Hepatocyte (in vitro differentiated cells): Measurements from ENCODE around the gene DVL1. TPM values are rescaled to one million over a fixed set of nuclear protein-coding genes. Genes with fewer than 3 reads are reported as not detected.

Source experiments
- DNase-seq: peaks from one replicate; pipeline ENCODE4 v3.0.0-alpha.2; 2016; ENCODE audit warnings: low spot score
- H2AFZ ChIP-seq: fragments of 200-600 bp; sonication (generic); 2 replicates; pipeline ENCODE4 v1.6.0; 2016; ENCODE audit warnings: antibody characterized with exemption, mild to moderate bottlenecking
- H3K27ac ChIP-seq: fragments of 200-600 bp; sonication (generic); 2 replicates; pipeline ENCODE4 v1.5.1; 2016; ENCODE audit warnings: mild to moderate bottlenecking
- H3K27me3 ChIP-seq: fragments of 200-600 bp; sonication (generic); 2 replicates; pipeline ENCODE4 v1.6.1; 2016
- H3K36me3 ChIP-seq: fragments of 200-600 bp; sonication (generic); replicated peaks from 2 replicates; pipeline ENCODE4 v1.5.1; 2016; ENCODE audit warnings: low read depth; ENCODE audit not compliant: insufficient read depth
- H3K4me1 ChIP-seq: fragments of 200-600 bp; sonication (generic); 2 replicates; pipeline ENCODE4 v1.5.1; 2016; ENCODE audit warnings: mild to moderate bottlenecking, moderate library complexity; ENCODE audit not compliant: insufficient read depth
- H3K4me2 ChIP-seq: fragments of 200-600 bp; sonication (generic); 2 replicates; pipeline ENCODE4 v1.6.0; 2016
- H3K4me3 ChIP-seq: fragments of 200-600 bp; sonication (generic); 2 replicates; pipeline ENCODE4 v1.5.1; 2016; ENCODE audit warnings: mild to moderate bottlenecking
- H3K79me2 ChIP-seq: fragments of 200-600 bp; sonication (generic); 2 replicates; pipeline ENCODE4 v1.6.0; 2017; ENCODE audit warnings: mild to moderate bottlenecking
- H3K9me2 ChIP-seq: fragments of 200-600 bp; sonication (generic); replicated peaks from 2 replicates; pipeline ENCODE4 v1.6.0; 2017; ENCODE audit warnings: mild to moderate bottlenecking; ENCODE audit not compliant: insufficient read depth
- H3K9me3 ChIP-seq: fragments of 200-600 bp; sonication (generic); 2 replicates; pipeline ENCODE4 v1.5.1; 2016; ENCODE audit warnings: low read depth, mild to moderate bottlenecking
- H4K20me1 ChIP-seq: fragments of 200-600 bp; sonication (generic); 2 replicates; pipeline ENCODE4 v1.6.0; 2016; ENCODE audit warnings: mild to moderate bottlenecking; ENCODE audit not compliant: insufficient read depth, poor library complexity, severe bottlenecking
- CTCF ChIP-seq: fragments of 200-600 bp; sonication (generic); IDR thresholded peaks from 2 replicates; pipeline ENCODE4 v1.5.1; 2016; ENCODE audit warnings: antibody characterized with exemption, mild to moderate bottlenecking; ENCODE audit not compliant: poor library complexity
- EZH2 ChIP-seq: fragments of 200-600 bp; sonication (generic); IDR thresholded peaks from 2 replicates; pipeline ENCODE4 v1.6.1; 2016; ENCODE audit warnings: antibody characterized with exemption, mild to moderate bottlenecking, borderline replicate concordance
- EZH2phosphoT487 ChIP-seq: fragments of 200-600 bp; sonication (generic); IDR thresholded peaks from one replicate; pipeline ENCODE4 v1.6.1; 2018; ENCODE audit warnings: antibody characterized with exemption, mild to moderate bottlenecking, low read depth, moderate library complexity; ENCODE audit not compliant: unreplicated experiment, severe bottlenecking
- WGBS: methylation state at CpG from one replicate; pipeline ENCODE4 v1.1.6; 2016; ENCODE audit warnings: low lambda C conversion rate; ENCODE audit errors: missing lambda C conversion rate; 5-methylcytosine and 5-hydroxymethylcytosine counted together
- polyA plus RNA-seq: library from polyadenylated mRNA; unstranded; fragments of >200 nt; fragmentation: Nextera tagmentation; extraction: Ambion mirVana; gene quantifications from 2 replicates; pipeline ENCODE4 v1.2.1, GENCODE V29; 2016
- total RNA-seq: library from RNA; depleted of rRNA; stranded (reverse); fragments of >200 nt; gene quantifications from 2 replicates; pipeline ENCODE4 v1.2.3, GENCODE V29; 2014

DVL1 gene
- total and polyA plus RNA-seq, 2 experiments from 2014 or later, result 49.1 to 61.6 TPM

GRCh38 chr1:1310109-1310385, 39.2 kb downstream of the DVL1 start:
- H3K4me3 ChIP-seq, result no peak overlapping the region
- peaks cover 42% of the 10 kb centered on the region for H3K79me2 ChIP-seq
- no peaks in the 10 kb centered on the region for H3K27me3 ChIP-seq
- peak overlapping the region; percentile 91 for H3K4me2 ChIP-seq
- H3K36me3 ChIP-seq, result no peaks in the 10 kb centered on the region
- H2AFZ ChIP-seq, result no peak overlapping the region
- TF ChIP-seq EZH2phosphoT487 (no peak), EZH2 (no peak), CTCF (no peak)
- no peak for DNase-seq
- no peak overlapping the region for H3K27ac ChIP-seq
- H3K9me2 ChIP-seq, result no peaks in the 10 kb centered on the region
- peaks cover 30% of the 10 kb centered on the region for H3K4me1 ChIP-seq
- 78% methylated on average over 3 of the region's 3 CpGs for WGBS
- H4K20me1 ChIP-seq, result peaks cover 12% of the 10 kb centered on the region
- H3K9me3 ChIP-seq, result no peaks in the 10 kb centered on the region

- H3K9me3 ChIP-seq, result no peaks in the 10 kb centered on the region
- H3K4me2 ChIP-seq, result peak overlapping the region; percentile 91
- H3K4me3 ChIP-seq, result peak overlapping the region; percentile 98
- H3K27me3 ChIP-seq, result no peaks in the 10 kb centered on the region
- peak; percentile 53 for DNase-seq
- no peak for TF ChIP-seq CTCF
- TF ChIP-seq EZH2, result no peak
- no peak for TF ChIP-seq EZH2phosphoT487
- no peaks in the 10 kb centered on the region for H3K36me3 ChIP-seq
- H3K27ac ChIP-seq, result peak overlapping the region; percentile 87
- 29% methylated on average over 55 of the region's 57 CpGs for WGBS
- no peaks in the 10 kb centered on the region for H3K9me2 ChIP-seq
- peak overlapping the region; percentile 9 for H2AFZ ChIP-seq
- peaks cover 15% of the 10 kb centered on the region for H4K20me1 ChIP-seq
- H3K79me2 ChIP-seq, result peaks cover 47% of the 10 kb centered on the region
- peaks cover 34% of the 10 kb centered on the region for H3K4me1 ChIP-seq
These were observed 39.7 kb downstream of the DVL1 start for GRCh38 chr1:1309251-1310108.

- H3K79me2 ChIP-seq, result peaks cover 54% of the 10 kb centered on the region
- under 1% methylated on average over 29 of the region's 66 CpGs for WGBS
- peak overlapping the region; percentile 9 for H2AFZ ChIP-seq
- peaks cover 21% of the 10 kb centered on the region for H4K20me1 ChIP-seq
- DNase-seq, result peak; percentile 54
- no peaks in the 10 kb centered on the region for H3K9me2 ChIP-seq
- no peaks in the 10 kb centered on the region for H3K9me3 ChIP-seq
- H3K27ac ChIP-seq, result peak overlapping the region; percentile 87
- TF ChIP-seq EZH2, result no peak
- no peak for TF ChIP-seq CTCF
- TF ChIP-seq EZH2phosphoT487, result no peak
- peaks cover 41% of the 10 kb centered on the region for H3K4me1 ChIP-seq
- H3K4me2 ChIP-seq, result peak overlapping the region; percentile 91
- H3K4me3 ChIP-seq, result peak overlapping the region; percentile 98
- no peaks in the 10 kb centered on the region for H3K27me3 ChIP-seq
- no peaks in the 10 kb centered on the region for H3K36me3 ChIP-seq
These were observed 40.4 kb downstream of the DVL1 start for GRCh38 chr1:1308756-1309250.
